Measurements from ENCODE around the gene SPINT2.

DNA sequence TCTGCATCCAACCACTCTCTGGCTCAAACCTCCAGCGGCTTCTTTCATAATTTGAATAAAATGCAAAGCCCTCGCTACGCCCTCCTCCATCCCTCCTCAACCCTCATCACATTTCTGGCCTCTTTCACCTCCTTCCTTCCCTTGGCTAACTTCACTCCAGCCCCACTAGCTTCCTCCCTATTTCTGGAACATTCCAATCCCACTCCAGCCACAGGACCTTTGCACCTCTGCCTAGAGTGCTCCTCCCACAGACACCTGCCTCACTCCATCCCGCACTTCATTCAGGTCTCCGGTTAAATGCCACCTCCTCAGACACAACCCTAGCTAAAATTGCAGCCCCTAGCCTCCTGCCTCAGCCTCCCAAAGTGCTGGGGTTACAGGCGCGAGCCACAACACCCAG, 32.5 kb upstream of the SPINT2 start:
- TF ChIP-seq EGR1 (IDR thresholded peaks at IDR 0.05; ENCODE audit: low read depth in 2 of 2): no peak
- TF ChIP-seq, protein P1, sequence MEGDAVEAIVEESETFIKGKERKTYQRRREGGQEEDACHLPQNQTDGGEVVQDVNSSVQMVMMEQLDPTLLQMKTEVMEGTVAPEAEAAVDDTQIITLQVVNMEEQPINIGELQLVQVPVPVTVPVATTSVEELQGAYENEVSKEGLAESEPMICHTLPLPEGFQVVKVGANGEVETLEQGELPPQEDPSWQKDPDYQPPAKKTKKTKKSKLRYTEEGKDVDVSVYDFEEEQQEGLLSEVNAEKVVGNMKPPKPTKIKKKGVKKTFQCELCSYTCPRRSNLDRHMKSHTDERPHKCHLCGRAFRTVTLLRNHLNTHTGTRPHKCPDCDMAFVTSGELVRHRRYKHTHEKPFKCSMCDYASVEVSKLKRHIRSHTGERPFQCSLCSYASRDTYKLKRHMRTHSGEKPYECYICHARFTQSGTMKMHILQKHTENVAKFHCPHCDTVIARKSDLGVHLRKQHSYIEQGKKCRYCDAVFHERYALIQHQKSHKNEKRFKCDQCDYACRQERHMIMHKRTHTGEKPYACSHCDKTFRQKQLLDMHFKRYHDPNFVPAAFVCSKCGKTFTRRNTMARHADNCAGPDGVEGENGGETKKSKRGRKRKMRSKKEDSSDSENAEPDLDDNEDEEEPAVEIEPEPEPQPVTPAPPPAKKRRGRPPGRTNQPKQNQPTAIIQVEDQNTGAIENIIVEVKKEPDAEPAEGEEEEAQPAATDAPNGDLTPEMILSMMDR (IDR thresholded peaks at IDR 0.05; ENCODE audit: low read depth, low read length, missing input control): no peak
- TF ChIP-seq RAD21 (IDR thresholded peaks at IDR 0.05): no peak
- TF ChIP-seq FOXA2 (IDR thresholded peaks at IDR 0.05): no peak
- no peak for TF ChIP-seq NR2F2 (IDR thresholded peaks at IDR 0.05)
- no peak for TF ChIP-seq SP1 (IDR thresholded peaks at IDR 0.05)
- TF ChIP-seq YY1 (IDR thresholded peaks at IDR 0.05): no peak
- TF ChIP-seq, protein P2, sequence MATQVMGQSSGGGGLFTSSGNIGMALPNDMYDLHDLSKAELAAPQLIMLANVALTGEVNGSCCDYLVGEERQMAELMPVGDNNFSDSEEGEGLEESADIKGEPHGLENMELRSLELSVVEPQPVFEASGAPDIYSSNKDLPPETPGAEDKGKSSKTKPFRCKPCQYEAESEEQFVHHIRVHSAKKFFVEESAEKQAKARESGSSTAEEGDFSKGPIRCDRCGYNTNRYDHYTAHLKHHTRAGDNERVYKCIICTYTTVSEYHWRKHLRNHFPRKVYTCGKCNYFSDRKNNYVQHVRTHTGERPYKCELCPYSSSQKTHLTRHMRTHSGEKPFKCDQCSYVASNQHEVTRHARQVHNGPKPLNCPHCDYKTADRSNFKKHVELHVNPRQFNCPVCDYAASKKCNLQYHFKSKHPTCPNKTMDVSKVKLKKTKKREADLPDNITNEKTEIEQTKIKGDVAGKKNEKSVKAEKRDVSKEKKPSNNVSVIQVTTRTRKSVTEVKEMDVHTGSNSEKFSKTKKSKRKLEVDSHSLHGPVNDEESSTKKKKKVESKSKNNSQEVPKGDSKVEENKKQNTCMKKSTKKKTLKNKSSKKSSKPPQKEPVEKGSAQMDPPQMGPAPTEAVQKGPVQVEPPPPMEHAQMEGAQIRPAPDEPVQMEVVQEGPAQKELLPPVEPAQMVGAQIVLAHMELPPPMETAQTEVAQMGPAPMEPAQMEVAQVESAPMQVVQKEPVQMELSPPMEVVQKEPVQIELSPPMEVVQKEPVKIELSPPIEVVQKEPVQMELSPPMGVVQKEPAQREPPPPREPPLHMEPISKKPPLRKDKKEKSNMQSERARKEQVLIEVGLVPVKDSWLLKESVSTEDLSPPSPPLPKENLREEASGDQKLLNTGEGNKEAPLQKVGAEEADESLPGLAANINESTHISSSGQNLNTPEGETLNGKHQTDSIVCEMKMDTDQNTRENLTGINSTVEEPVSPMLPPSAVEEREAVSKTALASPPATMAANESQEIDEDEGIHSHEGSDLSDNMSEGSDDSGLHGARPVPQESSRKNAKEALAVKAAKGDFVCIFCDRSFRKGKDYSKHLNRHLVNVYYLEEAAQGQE (IDR thresholded peaks at IDR 0.05): no peak
- no peak for TF ChIP-seq TAF1 (conservative IDR thresholded peaks at IDR 0.05)
- TF ChIP-seq JUND (IDR thresholded peaks at IDR 0.05): no peak
- TF ChIP-seq, protein P3, sequence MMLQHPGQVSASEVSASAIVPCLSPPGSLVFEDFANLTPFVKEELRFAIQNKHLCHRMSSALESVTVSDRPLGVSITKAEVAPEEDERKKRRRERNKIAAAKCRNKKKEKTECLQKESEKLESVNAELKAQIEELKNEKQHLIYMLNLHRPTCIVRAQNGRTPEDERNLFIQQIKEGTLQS (IDR thresholded peaks at IDR 0.05): no peak
- TF ChIP-seq, protein P4, sequence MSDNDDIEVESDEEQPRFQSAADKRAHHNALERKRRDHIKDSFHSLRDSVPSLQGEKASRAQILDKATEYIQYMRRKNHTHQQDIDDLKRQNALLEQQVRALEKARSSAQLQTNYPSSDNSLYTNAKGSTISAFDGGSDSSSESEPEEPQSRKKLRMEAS (IDR thresholded peaks at IDR 0.05): no peak
- TF ChIP-seq FOXA1 (IDR thresholded peaks at IDR 0.05): no peak
